K562 (cell line): Measurements from ENCODE around the gene ABCC10. TPM values are rescaled to one million over a fixed set of nuclear protein-coding genes. Genes with fewer than 3 reads are reported as not detected.
A peak's percentile ranks its signal among the peaks of the same experiment; 100 is the strongest.

Experiments used
- DIDO1 ChIP-seq: fragments of 450-650 bp; IDR thresholded peaks from 2 replicates; pipeline ENCODE4 v1.6.1; 2016; ENCODE audit warnings: low read depth, missing biosample characterization, missing genetic modification characterization
- ERF ChIP-seq: fragments of 450-650 bp; formaldehyde crosslinking; IDR thresholded peaks from 2 replicates; pipeline ENCODE4 v1.4.0; 2020; ENCODE audit warnings: mild to moderate bottlenecking, mixed read lengths
- HINFP ChIP-seq: fragments of 450-650 bp; conservative IDR thresholded peaks from 2 replicates; pipeline ENCODE4 v1.6.1; 2016; ENCODE audit warnings: missing genetic modification characterization, low read depth, mild to moderate bottlenecking, control low read depth, missing compliant biosample characterization
- MAX ChIP-seq: sonication (generic); formaldehyde crosslinking; IDR thresholded peaks from 2 replicates; pipeline ENCODE4 v1.9.0; 2022; ENCODE audit warnings: mild to moderate bottlenecking, missing genetic modification reagents
- MTA2 ChIP-seq: fragments of 450-650 bp; IDR thresholded peaks from 2 replicates; pipeline ENCODE4 v1.6.1; 2016; ENCODE audit warnings: low read depth
- RAD21 ChIP-seq, 2 experiments: fragments of 250-450 bp in 1 of 2; fragments of 450-650 bp in 1 of 2; sonication (Bioruptor Pico) in 1 of 2; formaldehyde crosslinking in 1 of 2; IDR thresholded peaks in 1 of 2; conservative IDR thresholded peaks in 1 of 2; 2 replicates each; pipeline versions ENCODE4 v1.4.0 to v1.8.0; 2020 to 2022; ENCODE audit warnings: mild to moderate bottlenecking in 2 of 2, moderate library complexity in 1 of 2
- RHOXF2B ChIP-seq: fragments of 250-450 bp; sonication (Bioruptor Pico); conservative IDR thresholded peaks from 2 replicates; pipeline ENCODE4 v1.5.1; 2021
- SP1 ChIP-seq: sonication (generic); formaldehyde crosslinking; IDR thresholded peaks from 2 replicates; pipeline ENCODE4 v1.8.1; 2022; ENCODE audit warnings: mild to moderate bottlenecking, missing genetic modification reagents
- SRSF1 ChIP-seq: fragments of 200-400 bp; formaldehyde crosslinking; IDR thresholded peaks from 2 replicates; pipeline ENCODE4 v1.6.1; 2017; ENCODE audit warnings: mild to moderate bottlenecking, low read depth, low read length, moderate library complexity
- ZBTB26 ChIP-seq: fragments of 450-650 bp; formaldehyde crosslinking; IDR thresholded peaks from 2 replicates; pipeline ENCODE4 v1.4.0; 2022; ENCODE audit warnings: missing genetic modification characterization
- ZBTB9 ChIP-seq: fragments of 450-650 bp; formaldehyde crosslinking; IDR thresholded peaks from 2 replicates; pipeline ENCODE4 v1.4.0; 2020; ENCODE audit warnings: mild to moderate bottlenecking, moderate library complexity
- ZNF318 ChIP-seq, 2 experiments: fragments of 450-650 bp; IDR thresholded peaks; 2 replicates each; pipeline ENCODE4 v1.6.1; 2016; ENCODE audit warnings: mild to moderate bottlenecking in 2 of 2, borderline replicate concordance in 1 of 2, low read depth in 1 of 2, moderate library complexity in 1 of 2
- ZNF75A ChIP-seq: fragments of 450-650 bp; formaldehyde crosslinking; IDR thresholded peaks from 2 replicates; pipeline ENCODE4 v1.4.0; 2020; ENCODE audit warnings: mild to moderate bottlenecking
- ZNF778 ChIP-seq: fragments of 450-650 bp; formaldehyde crosslinking; IDR thresholded peaks from 2 replicates; pipeline ENCODE4 v1.4.0; 2020; ENCODE audit warnings: mild to moderate bottlenecking, moderate library complexity
- polyA plus RNA-seq, 8 experiments: library from polyadenylated mRNA; depleted of rRNA in 4 of 8; stranded (reverse) in 5 of 8; unstranded in 3 of 8; fragments of >200 nt; fragmentation: Nextera tagmentation in 2 of 8; fragmentation: Illumina TruSeq in 1 of 8; extraction: Ambion mirVana in 2 of 8; extraction: Trizol in 1 of 8; gene quantifications; 2 replicates each; pipeline versions ENCODE4 v1.2.1 to v1.2.3, GENCODE V29; 2011 to 2014; ENCODE audit warnings: inconsistent platforms in 1 of 8, missing spikeins in 1 of 8
- total RNA-seq, 7 experiments: library from RNA; depleted of rRNA in 6 of 7; stranded (reverse); fragments of >200 nt in 6 of 7; fragmentation: Illumina TruSeq in 2 of 7; extraction: Trizol in 2 of 7; gene quantifications; 2 replicates each; pipeline versions ENCODE4 v1.2.1 to v1.2.3, GENCODE V29; 2011 to 2021; ENCODE audit warnings: low replicate concordance in 1 of 7

Gene ABCC10
- total and polyA plus RNA-seq, 9 of the 15 experiments (the other 6 are each of a cell fraction or from before 2014, with no cell fraction given), result 2.4 to 29.1 (median 13.7) TPM

GRCh38 chr6:43391440-43392031 is 35.8 kb upstream of the ABCC10 start (continued):
- TF ChIP-seq RAD21 (CRISPR knock-in tag; conservative IDR thresholded peaks at IDR 0.05 in 1 of 2, IDR thresholded peaks at IDR 0.05 in 1 of 2) (no peak; a peak in 1 of 4 replicates), ZNF75A (CRISPR knock-in tag) (peak; percentile 33; the same call in 1 of the 2 replicates), DIDO1 (no peak), SP1 (CRISPR knock-in tag) (0 out of 2 replicates have a peak, but pooled peaks have one; percentile 7), ZNF778 (CRISPR knock-in tag) (no peak), ZNF318 (IDR thresholded peaks at IDR 0.05; ENCODE audit: borderline replicate concordance in 1 of 2, low read depth in 1 of 2) (peak; percentile 23 to 52; a peak in 1 of 4 replicates), SRSF1 (no peak), HINFP (tag) (no peak), ZBTB9 (CRISPR knock-in tag) (peak; percentile 57; the same call in 1 of the 2 replicates), ERF (0 out of 2 replicates have a peak, but pooled peaks have one; percentile 19), RHOXF2B (no peak), MAX (CRISPR knock-in tag) (no peak), MTA2 (peak; percentile 24; the same call in 1 of the 2 replicates), ZBTB26 (no peak)
